ENCODE measurements around the gene MBD6. TPM values are rescaled to one million over a fixed set of nuclear protein-coding genes. Genes with fewer than 3 reads are reported as not detected.

MBD6 gene
- total and polyA plus RNA-seq, 2 of the 8 experiments (the other 6 are each of a cell fraction or from before 2014, with no cell fraction given) = 3.9 to 32.3 TPM

- Histone ChIP-seq H3K36me3 (ENCODE audit: control insufficient read depth in 2 of 4, insufficient read depth in 4 of 4, low read length in 3 of 4) (peaks cover 0 to 9% (median 5%) of the 10 kb centered on the region in 4 experiments; a peak in 6 of 8 replicates), H2BK12ac (ENCODE audit: low read depth, low read length) (no peak overlapping the region), H4K5ac (ENCODE audit: insufficient read length, low read depth, low read length) (no peak overlapping the region), H2BK20ac (ENCODE audit: low read length) (no peak overlapping the region), H4K8ac (ENCODE audit: extremely low read depth, insufficient read depth, low read length) (no peak overlapping the region), H3K79me2 (ENCODE audit: control insufficient read depth in 1 of 2, insufficient read depth in 2 of 2, low read length in 2 of 2) (peaks cover 2 to 18% of the 10 kb centered on the region in 2 experiments; a peak in 3 of 4 replicates), H3K9ac (replicated peaks in 1 of 4; ENCODE audit: extremely low read depth in 1 of 4, low read depth in 3 of 4, low read length in 3 of 4) (no peak overlapping the region), H3K4me3 (ENCODE audit: extremely low read depth in 1 of 4, insufficient read depth in 2 of 4, low read depth in 3 of 4, low read length in 4 of 4) (no peak overlapping the region), H3K23me2 (ENCODE audit: low read depth, low read length) (no peaks in the 10 kb centered on the region), H3K56ac (replicated peaks; ENCODE audit: insufficient read length, low read depth, low read length) (no peak overlapping the region), H3K23ac (ENCODE audit: insufficient read length) (no peak overlapping the region), H3K27me3 (replicated peaks in 1 of 4; ENCODE audit: control insufficient read depth in 3 of 4, extremely low read depth in 1 of 4, insufficient read depth in 3 of 4, low read length in 3 of 4) (no peaks in the 10 kb centered on the region), H4K91ac (replicated peaks; ENCODE audit: insufficient read length, low read length) (no peak overlapping the region), H3K79me1 (ENCODE audit: low read depth, low read length) (peaks cover 3% of the 10 kb centered on the region; the same call in 1 of the 2 replicates), H3K4ac (replicated peaks; ENCODE audit: insufficient read length, low read depth, low read length) (no peak overlapping the region), H3K4me1 (replicated peaks in 1 of 4; ENCODE audit: control insufficient read depth in 3 of 4, insufficient read depth in 4 of 4, low read length in 3 of 4) (peaks cover 0 to 7% (median 1%) of the 10 kb centered on the region in 4 experiments; a peak in 5 of 7 replicates), H2AK5ac (ENCODE audit: low read depth, low read length) (no peak overlapping the region), H3K9me3 (ENCODE audit: insufficient read depth in 2 of 2, low read depth in 1 of 2, low read length in 1 of 2) (no peaks in the 10 kb centered on the region), H2BK5ac (ENCODE audit: low read depth, low read length) (no peak overlapping the region), H3K27ac (ENCODE audit: low read depth, low read length) (no peak overlapping the region), H4K20me1 (replicated peaks in 1 of 2; ENCODE audit: control insufficient read depth in 1 of 2, insufficient read depth in 2 of 2, low read length in 2 of 2) (peaks cover 1 to 18% of the 10 kb centered on the region in 2 experiments), H2BK120ac (replicated peaks; ENCODE audit: low read depth, low read length) (no peak overlapping the region), H3K18ac (ENCODE audit: extremely low read depth, low read length) (no peak overlapping the region), H3K14ac (ENCODE audit: insufficient read length) (no peak overlapping the region), H2BK15ac (ENCODE audit: low read length) (no peak overlapping the region), H2AFZ (ENCODE audit: low read length) (no peak overlapping the region), H3K4me2 (ENCODE audit: insufficient read depth in 1 of 2, low read depth in 2 of 2, low read length in 2 of 2) (no peak overlapping the region)
- POLR2A ChIA-PET (ENCODE audit: partially characterized antibody) = interaction anchor here (0.6 to 6.6 kb wide), 5 partner anchors 12 to 54 kb away, joined by 3 to 56 read pairs (median 32); partner anchors contain the start of genes DDIT3 and MBD6
- 78% methylated on average over 2 of the region's 2 CpGs; no CpG with 5 or more reads in 1 of the 2 experiments for WGBS, 2 experiments (ENCODE audit: extremely low coverage in 1 of 2, insufficient coverage in 1 of 2, insufficient read length in 1 of 2, insufficient replicate concordance in 2 of 2, low coverage in 1 of 2, low lambda C conversion rate in 2 of 2, missing lambda C conversion rate in 1 of 2)
- CTCF ChIA-PET (ENCODE audit: partially characterized antibody) = interaction anchor here (1.1 to 4.2 kb wide), 4 partner anchors 9 to 43 kb away, joined by 4 to 16 read pairs (median 4); no protein-coding TSS in a partner anchor
- no peak for FAIRE-seq
- TF ChIP-seq RFX5 (IDR thresholded peaks at IDR 0.05; ENCODE audit: borderline replicate concordance, low read depth, low read length) = no peak
- TF ChIP-seq MAX (IDR thresholded peaks at IDR 0.05) = no peak
- TF ChIP-seq CHD1 (IDR thresholded peaks at IDR 0.05; ENCODE audit: low read depth, low read length) = no peak
- TF ChIP-seq, protein P1, sequence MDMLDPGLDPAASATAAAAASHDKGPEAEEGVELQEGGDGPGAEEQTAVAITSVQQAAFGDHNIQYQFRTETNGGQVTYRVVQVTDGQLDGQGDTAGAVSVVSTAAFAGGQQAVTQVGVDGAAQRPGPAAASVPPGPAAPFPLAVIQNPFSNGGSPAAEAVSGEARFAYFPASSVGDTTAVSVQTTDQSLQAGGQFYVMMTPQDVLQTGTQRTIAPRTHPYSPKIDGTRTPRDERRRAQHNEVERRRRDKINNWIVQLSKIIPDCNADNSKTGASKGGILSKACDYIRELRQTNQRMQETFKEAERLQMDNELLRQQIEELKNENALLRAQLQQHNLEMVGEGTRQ (IDR thresholded peaks at IDR 0.05; ENCODE audit: low read length) = no peak
- TF ChIP-seq RAD21 (IDR thresholded peaks at IDR 0.05 in 1 of 2, conservative IDR thresholded peaks at IDR 0.05 in 1 of 2; ENCODE audit: low read depth in 2 of 2, low read length in 2 of 2) = no peak
- DNase-seq (ENCODE audit: low read depth in 1 of 2, low spot score in 2 of 2) = no peak
These were observed 18.4 kb downstream of the MBD6 start for GRCh38 chr12:57541001-57541400.

Data from H1 (cell line).